GM12878 (cell line): ENCODE data around the gene CBLB. TPM values are rescaled to one million over a fixed set of nuclear protein-coding genes. Genes with fewer than 3 reads are reported as not detected.

Experiments used
- ATAC-seq: fragments of 200-7000 bp; cut with Tn5 transposase; 3 replicates; pipeline ENCODE4 v1.9.1; 2020; ENCODE audit warnings: mild to moderate bottlenecking, moderate library complexity
- BruUV-seq: library from RNA; stranded (reverse); fragments of 400-500 nt; replicated peaks from 2 replicates; lab custom pipeline; 2021; lab: Mats Ljungman, UMichigan
- CTCF ChIA-PET: fragments of 300-600 bp; sonication (Branson Sonifier 250); formaldehyde crosslinking; extraction: SDS; loops from one replicate; lab custom pipeline; 2021; ENCODE audit warnings: inconsistent platforms; lab: Yijun Ruan, JAX
- POLR2A ChIA-PET: fragments of 350-600 bp; formaldehyde crosslinking; extraction: SDS; loops from one replicate; lab custom pipeline; 2021; ENCODE audit warnings: inconsistent platforms; lab: Charles Lee
- RAD21 ChIA-PET: fragments of 300-600 bp; sonication (Branson Sonifier 250); formaldehyde crosslinking; loops from one replicate; lab custom pipeline; 2023; ENCODE audit warnings: antibody characterized with exemption; ENCODE audit not compliant: unreplicated experiment; lab: Charles Lee
- SMC1A ChIA-PET: fragments of 300-600 bp; sonication (Branson Sonifier 250); formaldehyde crosslinking; loops from one replicate; lab custom pipeline; 2023; ENCODE audit not compliant: unreplicated experiment, uncharacterized antibody; lab: Charles Lee
- DNase-seq: peaks from one replicate; pipeline ENCODE4 v3.0.0-alpha.2; 2011; ENCODE audit warnings: low read depth, low spot score
- FAIRE-seq: peaks from 3 replicates; lab custom pipeline; 2011; peaks lifted over from hg19 to GRCh38; lab: Jason Lieb, UNC
- H2AFZ ChIP-seq: 2 replicates; pipeline ENCODE4 v1.6.0; 2011; ENCODE audit warnings: low read depth, low read length, control low read depth; ENCODE audit not compliant: control insufficient read depth
- H3K27ac ChIP-seq: 2 replicates; pipeline ENCODE4 v1.5.1; 2011; ENCODE audit warnings: control low read depth; ENCODE audit not compliant: control insufficient read depth, insufficient read depth
- H3K27me3 ChIP-seq, 2 experiments: replicated peaks in 1 of 2; 2 replicates each; pipeline versions ENCODE4 v1.6.0 to v1.6.1; 2011; ENCODE audit warnings: low read length in 1 of 2; ENCODE audit not compliant: control insufficient read depth in 2 of 2, insufficient read depth in 2 of 2
- H3K36me3 ChIP-seq, 2 experiments: 2 replicates each; pipeline ENCODE4 v1.5.1; 2011; ENCODE audit warnings: low read length in 1 of 2; ENCODE audit not compliant: control insufficient read depth in 2 of 2, insufficient read depth in 2 of 2
- H3K4me1 ChIP-seq: 2 replicates; pipeline ENCODE4 v1.6.1; 2011; ENCODE audit warnings: mild to moderate bottlenecking, low read length, moderate library complexity, mixed read lengths; ENCODE audit not compliant: control insufficient read depth, insufficient read depth
- H3K4me2 ChIP-seq: 2 replicates; pipeline ENCODE4 v1.6.0; 2011; ENCODE audit warnings: control low read depth; ENCODE audit not compliant: control insufficient read depth, insufficient read depth
- H3K4me3 ChIP-seq: fragments of 200-600 bp; sonication (generic); 2 replicates; pipeline ENCODE4 v1.5.1; 2016
- H3K79me2 ChIP-seq: 2 replicates; pipeline ENCODE4 v1.6.0; 2011; ENCODE audit warnings: low read length; ENCODE audit not compliant: control insufficient read depth, insufficient read depth
- H3K9ac ChIP-seq: 2 replicates; pipeline ENCODE4 v1.8.0; 2011; ENCODE audit warnings: low read length, control low read depth, mixed read lengths; ENCODE audit not compliant: control insufficient read depth, insufficient read depth
- H3K9me3 ChIP-seq: replicated peaks from 3 replicates; pipeline ENCODE4 v1.5.1; 2011; ENCODE audit warnings: mild to moderate bottlenecking, low read length; ENCODE audit not compliant: control insufficient read depth, insufficient read depth
- H4K20me1 ChIP-seq: 2 replicates; pipeline ENCODE4 v1.6.0; 2011; ENCODE audit not compliant: control insufficient read depth, insufficient read depth
- ATF3 ChIP-seq: IDR thresholded peaks from 2 replicates; pipeline ENCODE4 v1.6.1; 2011; ENCODE audit warnings: low read depth, mild to moderate bottlenecking, low read length, moderate library complexity, borderline replicate concordance; ENCODE audit errors: extremely low read depth
- CBX3 ChIP-seq: fragments of 200-600 bp; sonication (generic); IDR thresholded peaks from 2 replicates; pipeline ENCODE4 v1.6.1; 2016; ENCODE audit warnings: low read depth, borderline replicate concordance
- CBX5 ChIP-seq: sonication (generic); IDR thresholded peaks from 2 replicates; pipeline ENCODE4 v1.6.1; 2016; ENCODE audit warnings: low read depth, moderate library complexity, mild to moderate bottlenecking, inconsistent platforms
- HDAC2 ChIP-seq: fragments of 200-600 bp; sonication (generic); IDR thresholded peaks from 2 replicates; pipeline ENCODE4 v1.6.1; 2017
- KLF5 ChIP-seq: fragments of 450-650 bp; IDR thresholded peaks from 2 replicates; pipeline ENCODE4 v1.6.1; 2014; ENCODE audit warnings: mild to moderate bottlenecking; ENCODE audit not compliant: partially characterized antibody
- LARP7 ChIP-seq: fragments of 450-650 bp; IDR thresholded peaks from 2 replicates; pipeline ENCODE4 v1.6.1; 2017; ENCODE audit warnings: mild to moderate bottlenecking
- MAX ChIP-seq: IDR thresholded peaks from 2 replicates; pipeline ENCODE4 v1.6.1; 2012; ENCODE audit warnings: low read depth, low read length, improper control_type of control experiment
- MEF2A ChIP-seq: IDR thresholded peaks from 2 replicates; pipeline ENCODE4 v1.6.1; 2011; ENCODE audit warnings: low read depth, mild to moderate bottlenecking, low read length, moderate library complexity; ENCODE audit not compliant: insufficient read depth
- MYB ChIP-seq: fragments of 150-350 bp; IDR thresholded peaks from 2 replicates; pipeline ENCODE4 v1.6.1; 2014; ENCODE audit warnings: mild to moderate bottlenecking, low read depth, low read length, borderline replicate concordance
- NR2F1 ChIP-seq: fragments of 450-650 bp; conservative IDR thresholded peaks from 2 replicates; pipeline ENCODE4 v1.6.1; 2017; ENCODE audit warnings: mild to moderate bottlenecking
- PML ChIP-seq: IDR thresholded peaks from 2 replicates; pipeline ENCODE4 v1.6.1; 2012; ENCODE audit warnings: low read length, inconsistent platforms
- POLR2AphosphoS2 ChIP-seq: IDR thresholded peaks from 2 replicates; pipeline ENCODE4 v1.6.1; 2011; ENCODE audit warnings: low read depth, mild to moderate bottlenecking, low read length, improper control_type of control experiment, moderate library complexity
- RELB ChIP-seq: fragments of 450-650 bp; IDR thresholded peaks from 2 replicates; pipeline ENCODE4 v1.6.1; 2017; ENCODE audit warnings: low read depth, mild to moderate bottlenecking, moderate library complexity
- SMAD1 ChIP-seq: fragments of 450-650 bp; IDR thresholded peaks from 2 replicates; pipeline ENCODE4 v1.6.1; 2018; ENCODE audit warnings: mild to moderate bottlenecking, low read depth; ENCODE audit not compliant: partially characterized antibody
- SMARCA5 ChIP-seq: fragments of 450-650 bp; IDR thresholded peaks from 2 replicates; pipeline ENCODE4 v1.6.1; 2017; ENCODE audit warnings: mild to moderate bottlenecking
- USF2 ChIP-seq: IDR thresholded peaks from 2 replicates; pipeline ENCODE4 v1.6.1; 2011; ENCODE audit warnings: low read depth, low read length, improper control_type of control experiment, borderline replicate concordance
- YY1 ChIP-seq: IDR thresholded peaks from 2 replicates; pipeline ENCODE4 v1.6.1; 2011; ENCODE audit warnings: low read depth, mild to moderate bottlenecking, low read length
- ZBTB11 ChIP-seq: fragments of 450-650 bp; formaldehyde crosslinking; IDR thresholded peaks from 2 replicates; pipeline ENCODE4 v1.5.0; 2022; ENCODE audit warnings: mild to moderate bottlenecking, missing genetic modification characterization
- WGBS: methylation state at CpG from one replicate; pipeline ENCODE4 v1.1.6; 2016; ENCODE audit warnings: low lambda C conversion rate; ENCODE audit not compliant: insufficient replicate concordance, insufficient coverage; ENCODE audit errors: missing lambda C conversion rate; 5-methylcytosine and 5-hydroxymethylcytosine counted together
- in situ Hi-C: fragments of 300-500 bp; cut with MboI; formaldehyde crosslinking; loops from 9 replicates; pipeline ENCODE4 v1.14.3; 2018; ENCODE audit warnings: mixed read lengths
- intact Hi-C: fragments of 100-400 bp; cut with micrococcal nuclease; formaldehyde crosslinking; loops from one replicate; pipeline ENCODE4 v1.14.2; 2022; ENCODE audit not compliant: unreplicated experiment
- polyA plus RNA-seq, 11 experiments: library from polyadenylated mRNA; depleted of rRNA in 4 of 11; unstranded in 6 of 11; stranded (reverse) in 5 of 11; fragments of >200 nt; fragmentation: Nextera tagmentation in 4 of 11; fragmentation: Illumina TruSeq in 1 of 11; extraction: Ambion mirVana in 4 of 11; extraction: Trizol in 1 of 11; gene quantifications; 1 replicate in 1 of 11; 2 replicates in 10 of 11; pipeline versions ENCODE4 v1.2.1 to v1.2.3, GENCODE V29; 2011 to 2016; ENCODE audit warnings: inconsistent platforms in 2 of 11, missing spikeins in 2 of 11, low read depth in 1 of 11
- total RNA-seq, 4 experiments: library from RNA; depleted of rRNA in 3 of 4; stranded (reverse); fragments of >200 nt in 3 of 4; fragmentation: Illumina TruSeq in 1 of 4; extraction: Trizol in 1 of 4; gene quantifications; 2 replicates each; pipeline versions ENCODE4 v1.2.1 to v1.2.3, GENCODE V29; 2013 to 2021

CBLB gene
- total and polyA plus RNA-seq, 10 of the 15 experiments (the other 5 are each of a cell fraction or from before 2014, with no cell fraction given), result 17.2 to 107 (median 41.9) TPM

GRCh38 chr3:105767216-105767615 is 101.6 kb downstream of the CBLB start:
- intact Hi-C loops (no loop called here), in situ Hi-C loops (no loop called here)
- Histone ChIP-seq H3K4me1 (peaks cover 11% of the 10 kb centered on the region), H3K9ac (no peak overlapping the region), H3K79me2 (peaks cover 12% of the 10 kb centered on the region), H4K20me1 (no peaks in the 10 kb centered on the region), H3K9me3 (peaks cover 12% of the 10 kb centered on the region), H2AFZ (no peak overlapping the region), H3K4me3 (no peak overlapping the region), H3K36me3 (peaks cover 0 to 7% of the 10 kb centered on the region in 2 experiments; a peak in 3 of 4 replicates), H3K4me2 (no peak overlapping the region), H3K27ac (no peak overlapping the region), H3K27me3 (no peaks in the 10 kb centered on the region)
- ChIA-PET RAD21 (interaction anchor here (0.8 to 2.4 kb wide), 3 partner anchors 9 to 68 kb away, joined by 3 to 8 read pairs (median 6); no protein-coding TSS in a partner anchor), POLR2A (interaction anchor here (0.7 kb wide), 1 partner anchor 614 kb away, joined by 4 read pairs; no protein-coding TSS in a partner anchor), SMC1A (interaction anchor here (0.9 to 2.3 kb wide), 7 partner anchors 9 to 70 kb away, joined by 4 to 10 read pairs (median 5); no protein-coding TSS in a partner anchor), CTCF (interaction anchor here (0.6 to 1.5 kb wide), 3 partner anchors 38 to 143 kb away, joined by 3 to 4 read pairs (median 3); no protein-coding TSS in a partner anchor)
- ATAC-seq (no peak), FAIRE-seq (no peak), DNase-seq (no peak)
- no TSS peak for BruUV-seq
- TF ChIP-seq ATF3 (no peak), POLR2AphosphoS2 (no peak), CBX3 (no peak), MAX (no peak), ZBTB11 (no peak), KLF5 (no peak), SMARCA5 (no peak), CBX5 (no peak), RELB (no peak), MYB (no peak), NR2F1 (no peak), YY1 (no peak), SMAD1 (no peak), MEF2A (no peak), USF2 (no peak), PML (no peak), HDAC2 (no peak), LARP7 (no peak)
- 99% methylated on average over 3 of the region's 3 CpGs for WGBS
